ENCODE data around the gene PER1. TPM values are rescaled to one million over a fixed set of nuclear protein-coding genes. Genes with fewer than 3 reads are reported as not detected.

PER1 gene
- total and polyA plus RNA-seq, 4 donors, result 93.5 to 238 (median 129) TPM

GRCh38 chr17:8096541-8096940 is 55.7 kb downstream of the PER1 start:
- Histone ChIP-seq H3K27ac (ENCODE audit: low read depth in 1 of 2, low read length in 1 of 2) (no peak overlapping the region), H3K9me3 (ENCODE audit: control insufficient read depth in 4 of 4, insufficient read depth in 3 of 4, low read length in 3 of 4) (no peaks in the 10 kb centered on the region), H3K36me3 (ENCODE audit: control insufficient read depth in 4 of 4, insufficient read depth in 4 of 4, low read length in 4 of 4) (no peaks in the 10 kb centered on the region), H3K9ac (ENCODE audit: insufficient read depth in 1 of 2, low read length in 2 of 2) (no peak overlapping the region), H3K4me1 (ENCODE audit: control insufficient read depth in 5 of 5, insufficient read depth in 5 of 5, low read length in 5 of 5) (no peaks in the 10 kb centered on the region), H3K27me3 (ENCODE audit: control insufficient read depth in 3 of 3, insufficient read depth in 3 of 3, low read length in 2 of 3) (peaks cover 0 to 5% (median 0%) of the 10 kb centered on the region in 3 donors), H3K4me3 (no peak overlapping the region)
- TF ChIP-seq CTCF (IDR thresholded peaks at IDR 0.05; ENCODE audit: control extremely low read depth, extremely low read depth), result no peak
- no peak for DNase-seq
- no peak for ATAC-seq (ENCODE audit: insufficient read depth, low FRiP score)
- 91 to 94% methylated on average over 8 of the region's 8 CpGs for WGBS, 2 donors

- no peak for TF ChIP-seq CTCF (IDR thresholded peaks at IDR 0.05; ENCODE audit: control extremely low read depth, extremely low read depth)
- 76 to 83% methylated on average over 5 to 6 of the region's 6 CpGs for WGBS, 2 donors
- H3K4me3 ChIP-seq, result no peak overlapping the region
These were observed 56.8 kb downstream of the PER1 start for GRCh38 chr17:8095361-8095760.

DNA sequence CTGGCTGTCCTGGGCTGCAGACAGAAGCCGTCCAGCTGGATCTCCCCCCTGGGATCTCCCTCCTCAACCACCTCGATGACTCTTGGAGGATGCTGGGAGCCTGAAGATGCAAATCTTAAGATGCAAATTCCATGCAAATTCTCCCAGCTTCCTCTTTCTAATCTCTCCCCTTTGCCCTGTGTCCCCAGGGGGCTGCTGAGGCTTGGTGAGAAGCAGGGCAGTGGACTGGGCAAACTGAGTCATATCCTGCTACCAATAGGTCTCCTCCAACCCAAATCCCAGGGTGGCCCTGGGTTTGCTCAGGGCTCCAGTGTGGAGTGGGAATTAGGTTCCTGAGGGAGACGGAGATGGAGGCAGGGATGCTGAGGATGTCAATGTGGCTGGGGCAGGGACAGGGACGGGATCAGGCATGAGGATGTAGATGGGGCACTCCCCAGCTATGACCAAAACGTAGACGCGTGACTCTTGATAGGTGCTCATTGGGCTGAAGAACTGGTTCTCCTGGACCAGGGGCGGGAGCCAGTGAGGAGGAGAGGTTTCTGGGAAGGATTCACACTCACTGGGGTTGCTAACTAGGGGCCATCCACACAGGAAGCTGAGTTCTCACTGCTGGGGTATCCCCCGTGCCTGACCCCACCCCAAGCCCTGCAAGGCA is 61.0 kb downstream of the PER1 start:
- no peak overlapping the region for H3K4me3 ChIP-seq
- H3K9ac ChIP-seq (ENCODE audit: insufficient read depth in 1 of 2, low read length in 2 of 2), result no peak overlapping the region
- H3K27ac ChIP-seq (ENCODE audit: low read depth in 1 of 2, low read length in 1 of 2), result no peak overlapping the region
- H3K27me3 ChIP-seq (ENCODE audit: control insufficient read depth in 3 of 3, insufficient read depth in 3 of 3, low read length in 2 of 3), result peaks cover 0 to 27% (median 10%) of the 10 kb centered on the region in 3 donors
- no peak for ATAC-seq (ENCODE audit: insufficient read depth, low FRiP score)
- no peaks in the 10 kb centered on the region for H3K36me3 ChIP-seq (ENCODE audit: control insufficient read depth in 4 of 4, insufficient read depth in 4 of 4, low read length in 4 of 4)
- H3K4me1 ChIP-seq (ENCODE audit: control insufficient read depth in 5 of 5, insufficient read depth in 5 of 5, low read length in 5 of 5), result no peaks in the 10 kb centered on the region
- no peaks in the 10 kb centered on the region for H3K9me3 ChIP-seq (ENCODE audit: control insufficient read depth in 4 of 4, insufficient read depth in 3 of 4, low read length in 3 of 4)
- TF ChIP-seq CTCF (IDR thresholded peaks at IDR 0.05; ENCODE audit: control extremely low read depth, extremely low read depth), result no peak
- DNase-seq, result no peak
- 37 to 45% methylated on average over 9 of the region's 9 CpGs for WGBS, 2 donors

More at GRCh38 chr17:8095361-8095760, 56.8 kb downstream of the PER1 start:
- no peak for ATAC-seq (ENCODE audit: insufficient read depth, low FRiP score)
- DNase-seq, result no peak
- Histone ChIP-seq H3K4me1 (ENCODE audit: control insufficient read depth in 5 of 5, insufficient read depth in 5 of 5, low read length in 5 of 5) (no peaks in the 10 kb centered on the region), H3K27me3 (ENCODE audit: control insufficient read depth in 3 of 3, insufficient read depth in 3 of 3, low read length in 2 of 3) (peaks cover 0 to 11% (median 10%) of the 10 kb centered on the region in 3 donors), H3K27ac (ENCODE audit: low read depth in 1 of 2, low read length in 1 of 2) (no peak overlapping the region), H3K9ac (ENCODE audit: insufficient read depth in 1 of 2, low read length in 2 of 2) (no peak overlapping the region), H3K9me3 (ENCODE audit: control insufficient read depth in 4 of 4, insufficient read depth in 3 of 4, low read length in 3 of 4) (no peaks in the 10 kb centered on the region), H3K36me3 (ENCODE audit: control insufficient read depth in 4 of 4, insufficient read depth in 4 of 4, low read length in 4 of 4) (no peaks in the 10 kb centered on the region)

Other genes with a start within 250 kb of the PER1 start
- gene RNF227, start 236.1 kb downstream of the PER1 start, total RNA-seq, result 1 to 10 TPM; 5.4 to 8.0 TPM
- gene RNF227, start 236.1 kb downstream of the PER1 start, polyA plus RNA-seq, result 1 to 10 TPM; 4.1 to 6.0 TPM
- gene KCNAB3, start 222.5 kb downstream of the PER1 start, total RNA-seq, result 1 to 10 TPM; 1.3 to 5.8 TPM
- gene KCNAB3, start 222.5 kb downstream of the PER1 start, polyA plus RNA-seq, result 1 to 10 TPM; 2.6 to 3.9 TPM
- gene TRAPPC1, start 220.5 kb downstream of the PER1 start, total RNA-seq, result 100 to 1,000 TPM in 1 of 2 donors, 10 to 100 TPM in 1; 58.9 to 158 TPM
- gene TRAPPC1, start 220.5 kb downstream of the PER1 start, polyA plus RNA-seq, result 100 to 1,000 TPM; 172 to 213 TPM
- gene CNTROB, start 220.2 kb downstream of the PER1 start, total RNA-seq, result 10 to 100 TPM; 60.2 to 72.0 TPM
- gene CNTROB, start 220.2 kb downstream of the PER1 start, polyA plus RNA-seq, result 10 to 100 TPM; 42.7 to 74.1 TPM
- 1 to 10 TPM in 1 of 2 donors, under 1 TPM in 1; 0.20 to 1.8 TPM for gene GUCY2D, start 149.8 kb downstream of the PER1 start, total RNA-seq
- under 1 TPM; 0.27 to 0.51 TPM for gene GUCY2D, start 149.8 kb downstream of the PER1 start, polyA plus RNA-seq
- gene ALOX15B, start 113.3 kb downstream of the PER1 start, total RNA-seq, result 100 to 1,000 TPM in 1 of 2 donors, 1 to 10 TPM in 1; 3.4 to 135 TPM
- 10 to 100 TPM; 64.9 to 82.7 TPM for gene ALOX15B, start 113.3 kb downstream of the PER1 start, polyA plus RNA-seq
- under 1 TPM; 0.46 to 0.48 TPM for gene ALOX12B, start 64.7 kb downstream of the PER1 start, total RNA-seq
- gene ALOX12B, start 64.7 kb downstream of the PER1 start, polyA plus RNA-seq, result under 1 TPM in 1 of 2 donors, not detected in 1; 0.06 TPM
- under 1 TPM in 1 of 2 donors, not detected in 1; 0.12 TPM for gene ALOXE3, start 33.9 kb downstream of the PER1 start, total RNA-seq
- gene ALOXE3, start 33.9 kb downstream of the PER1 start, polyA plus RNA-seq, result under 1 TPM; 0.28 to 0.68 TPM
- gene HES7, start 28.3 kb downstream of the PER1 start, total RNA-seq, result under 1 TPM in 1 of 2 donors, not detected in 1; 0.55 TPM
- gene HES7, start 28.3 kb downstream of the PER1 start, polyA plus RNA-seq, result under 1 TPM; 0.22 to 0.28 TPM
- 10 to 100 TPM; 33.9 to 76.2 TPM for gene VAMP2, start 10.5 kb upstream of the PER1 start, total RNA-seq
- gene VAMP2, start 10.5 kb upstream of the PER1 start, polyA plus RNA-seq, result 10 to 100 TPM; 45.4 to 46.2 TPM
- 10 to 100 TPM; 24.4 to 33.1 TPM for gene TMEM107, start 24.0 kb upstream of the PER1 start, total RNA-seq
- gene TMEM107, start 24.0 kb upstream of the PER1 start, polyA plus RNA-seq, result 10 to 100 TPM; 13.2 to 19.0 TPM
- gene BORCS6, start 37.8 kb upstream of the PER1 start, total RNA-seq, result 10 to 100 TPM in 1 of 2 donors, 1 to 10 TPM in 1; 5.3 to 10.8 TPM
- 10 to 100 TPM in 1 of 2 donors, 1 to 10 TPM in 1; 5.6 to 10.5 TPM for gene BORCS6, start 37.8 kb upstream of the PER1 start, polyA plus RNA-seq
- 1 to 10 TPM; 2.1 to 3.9 TPM for gene AURKB, start 58.2 kb upstream of the PER1 start, total RNA-seq
- gene AURKB, start 58.2 kb upstream of the PER1 start, polyA plus RNA-seq, result 1 to 10 TPM; 3.6 to 5.7 TPM
- gene CTC1, start 95.7 kb upstream of the PER1 start, total RNA-seq, result 10 to 100 TPM; 27.7 to 45.3 TPM
- 10 to 100 TPM; 19.1 to 26.5 TPM for gene CTC1, start 95.7 kb upstream of the PER1 start, polyA plus RNA-seq
- 10 to 100 TPM; 20.1 to 47.6 TPM for gene PFAS, start 96.9 kb upstream of the PER1 start, total RNA-seq
- gene PFAS, start 96.9 kb upstream of the PER1 start, polyA plus RNA-seq, result 10 to 100 TPM; 14.0 to 15.3 TPM
- 10 to 100 TPM; 15.5 to 31.6 TPM for gene RANGRF, start 136.3 kb upstream of the PER1 start, total RNA-seq
- gene RANGRF, start 136.3 kb upstream of the PER1 start, polyA plus RNA-seq, result 10 to 100 TPM; 39.1 to 60.1 TPM
- gene SLC25A35, start 143.0 kb upstream of the PER1 start, total RNA-seq, result 10 to 100 TPM in 1 of 2 donors, 1 to 10 TPM in 1; 1.2 to 11.7 TPM
- gene SLC25A35, start 143.0 kb upstream of the PER1 start, polyA plus RNA-seq, result 1 to 10 TPM; 5.5 to 9.4 TPM
- gene ARHGEF15, start 157.8 kb upstream of the PER1 start, total RNA-seq, result 10 to 100 TPM; 29.7 to 30.8 TPM
- 10 to 100 TPM; 10.1 to 17.2 TPM for gene ARHGEF15, start 157.8 kb upstream of the PER1 start, polyA plus RNA-seq
- not detected for gene ODF4, start 187.4 kb upstream of the PER1 start, total RNA-seq
- not detected for gene ODF4, start 187.4 kb upstream of the PER1 start, polyA plus RNA-seq
- gene RPL26, start 230.8 kb upstream of the PER1 start, total RNA-seq, result 1,000 to 10,000 TPM; 1,016 to 2,549 TPM
- 1,000 to 10,000 TPM; 2,664 to 2,820 TPM for gene RPL26, start 230.8 kb upstream of the PER1 start, polyA plus RNA-seq
- gene RNF222, start 245.4 kb upstream of the PER1 start, total RNA-seq, result not detected
- gene RNF222, start 245.4 kb upstream of the PER1 start, polyA plus RNA-seq, result not detected

All from lung (tissue), 12 donors.